ENCODE measurements around the gene JAKMIP3.

JAKMIP3 gene

GRCh38 chr10:132045324-132045723 lies 20.4 kb upstream of the JAKMIP3 start:
- H3K27me3 Mint-ChIP-seq (ENCODE audit: low read depth, poor library complexity): peaks cover 74% of the 10 kb centered on the region

GRCh38 chr10:132047575-132048293 lies 18.0 kb upstream of the JAKMIP3 start:
- Mint-ChIP-seq H3K9me3 (peaks cover 29% of the 10 kb centered on the region), H3K27ac (peak overlapping the region; percentile 75), H3K4me3 (no peak overlapping the region), H3K36me3 (ENCODE audit: low read depth) (peaks cover 6% of the 10 kb centered on the region), H3K4me1 (no peaks in the 10 kb centered on the region), H3K27me3 (ENCODE audit: low read depth, poor library complexity) (peaks cover 49% of the 10 kb centered on the region)
- TF ChIP-seq, protein P1, sequence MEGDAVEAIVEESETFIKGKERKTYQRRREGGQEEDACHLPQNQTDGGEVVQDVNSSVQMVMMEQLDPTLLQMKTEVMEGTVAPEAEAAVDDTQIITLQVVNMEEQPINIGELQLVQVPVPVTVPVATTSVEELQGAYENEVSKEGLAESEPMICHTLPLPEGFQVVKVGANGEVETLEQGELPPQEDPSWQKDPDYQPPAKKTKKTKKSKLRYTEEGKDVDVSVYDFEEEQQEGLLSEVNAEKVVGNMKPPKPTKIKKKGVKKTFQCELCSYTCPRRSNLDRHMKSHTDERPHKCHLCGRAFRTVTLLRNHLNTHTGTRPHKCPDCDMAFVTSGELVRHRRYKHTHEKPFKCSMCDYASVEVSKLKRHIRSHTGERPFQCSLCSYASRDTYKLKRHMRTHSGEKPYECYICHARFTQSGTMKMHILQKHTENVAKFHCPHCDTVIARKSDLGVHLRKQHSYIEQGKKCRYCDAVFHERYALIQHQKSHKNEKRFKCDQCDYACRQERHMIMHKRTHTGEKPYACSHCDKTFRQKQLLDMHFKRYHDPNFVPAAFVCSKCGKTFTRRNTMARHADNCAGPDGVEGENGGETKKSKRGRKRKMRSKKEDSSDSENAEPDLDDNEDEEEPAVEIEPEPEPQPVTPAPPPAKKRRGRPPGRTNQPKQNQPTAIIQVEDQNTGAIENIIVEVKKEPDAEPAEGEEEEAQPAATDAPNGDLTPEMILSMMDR (IDR thresholded peaks at IDR 0.05): no peak
- no peak for DNase-seq

More at GRCh38 chr10:132045324-132045723, 20.4 kb upstream of the JAKMIP3 start:
- H3K9me3 Mint-ChIP-seq: peaks cover 16% of the 10 kb centered on the region
- H3K4me3 Mint-ChIP-seq: no peak overlapping the region
- no peaks in the 10 kb centered on the region for H3K36me3 Mint-ChIP-seq (ENCODE audit: low read depth)
- H3K27ac Mint-ChIP-seq: no peak overlapping the region
- TF ChIP-seq, protein P1 (IDR thresholded peaks at IDR 0.05): no peak
- no peak for DNase-seq
- no peaks in the 10 kb centered on the region for H3K4me1 Mint-ChIP-seq

- Mint-ChIP-seq H3K27ac (no peak overlapping the region), H3K27me3 (ENCODE audit: low read depth, poor library complexity) (peaks cover 46% of the 10 kb centered on the region), H3K36me3 (ENCODE audit: low read depth) (peaks cover 6% of the 10 kb centered on the region), H3K4me1 (no peaks in the 10 kb centered on the region), H3K4me3 (no peak overlapping the region), H3K9me3 (peaks cover 34% of the 10 kb centered on the region)
- DNase-seq: no peak
- TF ChIP-seq, protein P1 (IDR thresholded peaks at IDR 0.05): no peak
These were observed 17.5 kb upstream of the JAKMIP3 start for GRCh38 chr10:132048294-132048667.

- no peaks in the 10 kb centered on the region for H3K4me1 Mint-ChIP-seq
- TF ChIP-seq, protein P1 (IDR thresholded peaks at IDR 0.05): no peak
- H3K4me3 Mint-ChIP-seq: no peak overlapping the region
- H3K27me3 Mint-ChIP-seq (ENCODE audit: low read depth, poor library complexity): peaks cover 36% of the 10 kb centered on the region
- H3K36me3 Mint-ChIP-seq (ENCODE audit: low read depth): peaks cover 6% of the 10 kb centered on the region
- no peak for DNase-seq
- peaks cover 47% of the 10 kb centered on the region for H3K9me3 Mint-ChIP-seq
- no peak overlapping the region for H3K27ac Mint-ChIP-seq
These were observed 15.6 kb upstream of the JAKMIP3 start for GRCh38 chr10:132050191-132050590.

DNA sequence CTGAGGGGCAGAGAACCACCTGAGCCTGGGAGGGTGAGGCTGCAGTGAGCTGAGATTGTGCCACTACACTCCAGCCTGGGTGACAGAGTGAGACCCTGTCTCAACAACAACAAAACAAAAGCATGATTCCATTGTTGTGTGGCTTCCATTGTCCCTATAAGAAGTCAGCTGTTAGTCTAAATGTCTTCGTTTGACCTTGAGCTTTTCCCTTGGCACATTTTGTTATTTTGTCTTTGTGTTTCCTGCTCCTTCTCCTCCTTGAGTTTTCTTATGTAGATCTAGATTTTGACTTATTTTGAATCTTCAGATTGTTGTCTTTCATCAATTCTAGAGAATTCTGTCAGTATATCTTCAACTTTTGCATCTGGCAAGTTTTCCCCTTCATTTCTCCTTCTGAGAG lies 13.6 kb upstream of the JAKMIP3 start:
- no peak for DNase-seq
- Mint-ChIP-seq H3K27ac (no peak overlapping the region), H3K9me3 (peaks cover 47% of the 10 kb centered on the region), H3K27me3 (ENCODE audit: low read depth, poor library complexity) (peaks cover 38% of the 10 kb centered on the region), H3K4me1 (no peaks in the 10 kb centered on the region), H3K4me3 (no peak overlapping the region), H3K36me3 (ENCODE audit: low read depth) (peaks cover 6% of the 10 kb centered on the region)
- TF ChIP-seq, protein P1 (IDR thresholded peaks at IDR 0.05): no peak

GRCh38 chr10:132054564-132054963 lies 11.2 kb upstream of the JAKMIP3 start:
- H3K4me1 Mint-ChIP-seq: no peaks in the 10 kb centered on the region
- no peak overlapping the region for H3K4me3 Mint-ChIP-seq
- H3K9me3 Mint-ChIP-seq: peaks cover 47% of the 10 kb centered on the region
- no peak overlapping the region for H3K27ac Mint-ChIP-seq
- TF ChIP-seq, protein P1 (IDR thresholded peaks at IDR 0.05): no peak
- H3K27me3 Mint-ChIP-seq (ENCODE audit: low read depth, poor library complexity): peaks cover 33% of the 10 kb centered on the region
- DNase-seq: peak; percentile 79
- peaks cover 6% of the 10 kb centered on the region for H3K36me3 Mint-ChIP-seq (ENCODE audit: low read depth)
